ENCODE results near the gene S100PBP.

GRCh38 chr1:32770741-32771548 lies 46.5 kb upstream of the S100PBP start:
- no peak for TF ChIP-seq CTCF (IDR thresholded peaks at IDR 0.05)
- no peak for TF ChIP-seq POLR2A (IDR thresholded peaks at IDR 0.05)

Measured in Peyer's patch (tissue), 4 donors.